PFSK-1 (cell line): ENCODE results near the gene RIN3.

Experiments
- FOXP2 ChIP-seq: optimal IDR thresholded peaks from 2 replicates; pipeline ENCODE3; 2011; ENCODE audit warnings: borderline replicate concordance, control low read depth, inconsistent platforms; ENCODE audit not compliant: insufficient read depth; ENCODE audit errors: extremely low read length, extremely low read depth
- POLR2AphosphoS5 ChIP-seq: IDR thresholded peaks from 2 replicates; pipeline ENCODE4 v1.6.1; 2012; ENCODE audit warnings: low read depth, mild to moderate bottlenecking, control low read depth, low read length, moderate library complexity
- REST ChIP-seq, 2 experiments: IDR thresholded peaks; 2 replicates each; pipeline versions ENCODE4 v1.6.1 to v1.8.0; 2011 to 2012; ENCODE audit warnings: low read depth in 2 of 2, low read length in 2 of 2, control low read depth in 1 of 2, inconsistent platforms in 1 of 2, mild to moderate bottlenecking in 1 of 2, moderate library complexity in 1 of 2; ENCODE audit not compliant: insufficient read depth in 1 of 2
- SIN3A ChIP-seq: IDR thresholded peaks from 2 replicates; pipeline ENCODE4 v1.6.1; 2012; ENCODE audit warnings: mild to moderate bottlenecking, low read length, moderate library complexity, borderline replicate concordance; ENCODE audit not compliant: insufficient read depth
- TAF1 ChIP-seq: IDR thresholded peaks from 2 replicates; pipeline ENCODE4 v1.6.1; 2012; ENCODE audit warnings: low read length, control low read depth, borderline replicate concordance; ENCODE audit not compliant: insufficient read depth

RIN3 gene

GRCh38 chr14:92503756-92504491 lies 9.7 kb upstream of the RIN3 start:
- TF ChIP-seq REST (IDR thresholded peaks at IDR 0.05; ENCODE audit: insufficient read depth in 1 of 2, low read depth in 2 of 2, low read length in 2 of 2) = no peak
- TF ChIP-seq FOXP2 = no peak
- no peak for TF ChIP-seq SIN3A
- TF ChIP-seq TAF1 = no peak
- TF ChIP-seq POLR2AphosphoS5 = no peak

GRCh38 chr14:92505826-92506225 lies 7.8 kb upstream of the RIN3 start:
- TF ChIP-seq FOXP2 = no peak
- no peak for TF ChIP-seq SIN3A
- TF ChIP-seq REST (IDR thresholded peaks at IDR 0.05; ENCODE audit: insufficient read depth in 1 of 2, low read depth in 2 of 2, low read length in 2 of 2) = no peak
- TF ChIP-seq TAF1 = no peak
- no peak for TF ChIP-seq POLR2AphosphoS5

GRCh38 chr14:92506231-92506630 lies 7.3 kb upstream of the RIN3 start:
- TF ChIP-seq FOXP2 = no peak
- TF ChIP-seq SIN3A = no peak
- no peak for TF ChIP-seq REST (IDR thresholded peaks at IDR 0.05; ENCODE audit: insufficient read depth in 1 of 2, low read depth in 2 of 2, low read length in 2 of 2)
- no peak for TF ChIP-seq POLR2AphosphoS5
- no peak for TF ChIP-seq TAF1

- TF ChIP-seq FOXP2 (no peak), SIN3A (no peak), REST (IDR thresholded peaks at IDR 0.05; ENCODE audit: insufficient read depth in 1 of 2, low read depth in 2 of 2, low read length in 2 of 2) (no peak), POLR2AphosphoS5 (no peak), TAF1 (no peak)
Measured at GRCh38 chr14:92507174-92507768, 6.3 kb upstream of the RIN3 start.

- TF ChIP-seq TAF1 (no peak), REST (IDR thresholded peaks at IDR 0.05; ENCODE audit: insufficient read depth in 1 of 2, low read depth in 2 of 2, low read length in 2 of 2) (no peak), SIN3A (no peak), POLR2AphosphoS5 (no peak), FOXP2 (no peak)
Measured at GRCh38 chr14:92510972-92511371, 2.6 kb upstream of the RIN3 start.
